Trophoblast cell (in vitro differentiated cells and primary cell): ENCODE results near the gene ZNF502.
"Not testable (repeated sequence)": the region's sequence is repeated elsewhere in the genome, so short reads cannot be mapped to it uniquely, and the experiment has no call there.

Experiments
- DNase-seq, 2 donors: peaks; one replicate each; pipeline ENCODE4 v3.0.0-alpha.2; 2016
- H2AFZ ChIP-seq: 2 replicates; pipeline ENCODE4 v1.6.1; 2013; ENCODE audit warnings: low read length, moderate library complexity, mild to moderate bottlenecking; ENCODE audit not compliant: insufficient read depth, poor library complexity
- H2AK5ac ChIP-seq: 2 replicates; pipeline ENCODE4 v1.6.1; 2013; ENCODE audit warnings: mild to moderate bottlenecking, low read length
- H2BK120ac ChIP-seq: 2 replicates; pipeline ENCODE4 v1.6.1; 2013; ENCODE audit warnings: low read length, mild to moderate bottlenecking, moderate library complexity; ENCODE audit not compliant: insufficient read depth, poor library complexity
- H2BK12ac ChIP-seq: 2 replicates; pipeline ENCODE4 v1.6.1; 2013; ENCODE audit warnings: mild to moderate bottlenecking, low read length, moderate library complexity
- H2BK5ac ChIP-seq: 2 replicates; pipeline ENCODE4 v1.6.1; 2013; ENCODE audit warnings: low read length, low read depth, moderate library complexity, mild to moderate bottlenecking; ENCODE audit not compliant: poor library complexity
- H3K14ac ChIP-seq: 2 replicates; pipeline ENCODE4 v1.6.1; 2013; ENCODE audit warnings: mild to moderate bottlenecking, low read length
- H3K18ac ChIP-seq: 2 replicates; pipeline ENCODE4 v1.6.1; 2013; ENCODE audit warnings: mild to moderate bottlenecking, low read length
- H3K23ac ChIP-seq: 2 replicates; pipeline ENCODE4 v1.6.1; 2013; ENCODE audit warnings: low read length
- H3K27ac ChIP-seq: 2 replicates; pipeline ENCODE4 v1.5.1; 2013; ENCODE audit warnings: low read depth, mild to moderate bottlenecking, inconsistent platforms, low read length, moderate library complexity
- H3K27me3 ChIP-seq: 2 replicates; pipeline ENCODE4 v1.6.1; 2013; ENCODE audit warnings: inconsistent platforms, mild to moderate bottlenecking, low read length, moderate library complexity; ENCODE audit not compliant: insufficient read depth
- H3K36me3 ChIP-seq, 2 experiments: 1 replicate in 1 of 2; 2 replicates in 1 of 2; pipeline ENCODE4 v1.6.1; 2013; ENCODE audit warnings: low read length in 2 of 2, mild to moderate bottlenecking in 2 of 2, moderate library complexity in 1 of 2; ENCODE audit not compliant: insufficient read depth in 2 of 2, control insufficient read depth in 1 of 2
- H3K4ac ChIP-seq: 2 replicates; pipeline ENCODE4 v1.6.1; 2013; ENCODE audit warnings: low read depth, mild to moderate bottlenecking, low read length, moderate library complexity
- H3K4me1 ChIP-seq, 2 experiments: 1 replicate in 1 of 2; 2 replicates in 1 of 2; pipeline ENCODE4 v1.6.1; 2013; ENCODE audit warnings: low read length in 2 of 2, mild to moderate bottlenecking in 2 of 2, moderate library complexity in 1 of 2; ENCODE audit not compliant: insufficient read depth in 2 of 2, control insufficient read depth in 1 of 2
- H3K4me2 ChIP-seq: 2 replicates; pipeline ENCODE4 v1.6.1; 2013; ENCODE audit warnings: inconsistent platforms, mild to moderate bottlenecking, low read length, moderate library complexity
- H3K4me3 ChIP-seq: 2 replicates; pipeline ENCODE4 v1.5.1; 2013; ENCODE audit warnings: mild to moderate bottlenecking, low read depth, low read length, inconsistent platforms
- H3K79me1 ChIP-seq: one replicate; pipeline ENCODE4 v1.6.1; 2013; ENCODE audit warnings: low read length
- H3K79me2 ChIP-seq: 2 replicates; pipeline ENCODE4 v1.6.1; 2013; ENCODE audit warnings: low read length, mild to moderate bottlenecking; ENCODE audit not compliant: control insufficient read depth, insufficient read depth, poor library complexity
- H3K9ac ChIP-seq: 2 replicates; pipeline ENCODE4 v1.6.1; 2013; ENCODE audit warnings: mild to moderate bottlenecking, low read length
- H3K9me3 ChIP-seq: 2 replicates; pipeline ENCODE4 v1.6.1; 2013; ENCODE audit warnings: low read depth, mild to moderate bottlenecking, control low read depth, inconsistent platforms, low read length; ENCODE audit not compliant: insufficient read depth
- H4K12ac ChIP-seq: 2 replicates; pipeline ENCODE4 v1.6.1; 2013; ENCODE audit warnings: low read depth, mild to moderate bottlenecking, low read length, moderate library complexity
- H4K8ac ChIP-seq: 2 replicates; pipeline ENCODE4 v1.6.1; 2013; ENCODE audit warnings: low read depth, mild to moderate bottlenecking, low read length, moderate library complexity
- H4K91ac ChIP-seq: one replicate; pipeline ENCODE4 v1.6.1; 2013; ENCODE audit warnings: low read depth, mild to moderate bottlenecking, low read length, moderate library complexity
- WGBS: extraction: QIAGEN DNeasy Blood & Tissue Kit; methylation state at CpG from one replicate; pipeline ENCODE4 v1.1.7; 2013; ENCODE audit warnings: missing lambda C conversion rate; ENCODE audit not compliant: insufficient read length, insufficient coverage; ENCODE audit errors: extremely low coverage; 5-methylcytosine and 5-hydroxymethylcytosine counted together

Gene ZNF502

DNA sequence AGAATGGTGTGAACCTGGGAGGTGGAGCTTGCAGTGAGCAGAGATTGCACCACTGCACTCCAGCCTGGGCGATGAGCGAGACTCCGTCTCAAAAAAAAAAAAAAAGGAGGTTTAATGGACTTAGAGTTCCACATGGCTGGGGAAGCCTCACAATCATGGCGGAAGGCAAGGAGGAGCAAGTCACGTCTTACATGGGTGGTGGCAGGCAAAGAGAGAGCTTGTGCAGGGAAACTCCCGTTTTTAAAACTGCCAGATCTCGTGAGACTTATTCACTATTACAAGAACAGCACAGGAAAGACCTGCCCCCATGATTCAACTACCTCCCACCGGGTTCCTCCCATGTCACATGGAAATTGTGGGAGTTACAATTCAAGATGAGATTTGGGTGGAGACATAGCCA lies 39.0 kb upstream of the ZNF502 start:
- no CpG with 5 or more reads among the region's 8 CpGs for WGBS

DNA sequence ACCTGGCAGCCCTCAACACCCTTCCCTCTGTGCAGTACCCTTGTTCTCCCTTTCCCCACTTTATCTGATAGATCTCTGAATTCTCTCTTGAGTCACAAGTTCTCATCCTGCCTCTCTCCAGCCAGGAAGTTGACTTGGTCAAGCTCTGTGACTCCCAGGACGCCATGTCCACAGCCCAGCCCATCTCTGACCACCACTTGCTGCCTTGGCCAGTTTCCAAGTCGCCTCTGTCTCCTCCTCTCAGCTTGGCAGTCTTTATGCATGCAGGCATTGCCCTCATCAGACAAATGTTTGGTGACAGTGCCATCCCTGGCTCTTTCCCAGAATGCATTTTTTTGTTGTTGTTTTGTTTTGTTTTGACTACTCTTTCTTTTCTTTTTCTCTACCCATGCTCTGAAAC lies 38.2 kb upstream of the ZNF502 start:
- H3K18ac ChIP-seq, result no peak overlapping the region
- no peak overlapping the region for H4K12ac ChIP-seq
- H3K14ac ChIP-seq, result no peak overlapping the region
- no peaks in the 10 kb centered on the region for H3K79me1 ChIP-seq
- H2AFZ ChIP-seq, result no peak overlapping the region
- H4K8ac ChIP-seq, result no peak overlapping the region
- no peaks in the 10 kb centered on the region for H3K79me2 ChIP-seq
- no peak overlapping the region for H3K4ac ChIP-seq
- H2AK5ac ChIP-seq, result no peak overlapping the region
- no peaks in the 10 kb centered on the region for H3K36me3 ChIP-seq
- WGBS, result no CpG with 5 or more reads among the region's 2 CpGs
- H4K91ac ChIP-seq, result no peak overlapping the region
- no peak overlapping the region for H3K4me2 ChIP-seq
- H3K4me3 ChIP-seq, result no peak overlapping the region
- DNase-seq, result no peak
- no peaks in the 10 kb centered on the region for H3K27me3 ChIP-seq
- H2BK5ac ChIP-seq, result no peak overlapping the region
- no peak overlapping the region for H3K9ac ChIP-seq
- H3K27ac ChIP-seq, result no peak overlapping the region
- no peak overlapping the region for H3K23ac ChIP-seq
- H2BK120ac ChIP-seq, result no peak overlapping the region
- peaks cover 2% of the 10 kb centered on the region in 2 experiments for H3K4me1 ChIP-seq
- no peak overlapping the region for H2BK12ac ChIP-seq
- H3K9me3 ChIP-seq, result peaks cover 21% of the 10 kb centered on the region

More for the DNA sequence above, 39.0 kb upstream of the ZNF502 start:
- not testable (repeated sequence) for H3K23ac ChIP-seq, H4K8ac ChIP-seq, H2AK5ac ChIP-seq, H2BK120ac ChIP-seq, H2AFZ ChIP-seq, H3K79me2 ChIP-seq, H3K4me1 ChIP-seq, H3K79me1 ChIP-seq, H3K14ac ChIP-seq, H3K4me3 ChIP-seq, H4K91ac ChIP-seq, H2BK5ac ChIP-seq, H3K9ac ChIP-seq, H3K27ac ChIP-seq, H3K18ac ChIP-seq, H3K27me3 ChIP-seq, H3K4ac ChIP-seq, H3K4me2 ChIP-seq, H3K36me3 ChIP-seq, DNase-seq, H2BK12ac ChIP-seq, H4K12ac ChIP-seq
- peaks cover 19% of the 10 kb centered on the region for H3K9me3 ChIP-seq

DNA sequence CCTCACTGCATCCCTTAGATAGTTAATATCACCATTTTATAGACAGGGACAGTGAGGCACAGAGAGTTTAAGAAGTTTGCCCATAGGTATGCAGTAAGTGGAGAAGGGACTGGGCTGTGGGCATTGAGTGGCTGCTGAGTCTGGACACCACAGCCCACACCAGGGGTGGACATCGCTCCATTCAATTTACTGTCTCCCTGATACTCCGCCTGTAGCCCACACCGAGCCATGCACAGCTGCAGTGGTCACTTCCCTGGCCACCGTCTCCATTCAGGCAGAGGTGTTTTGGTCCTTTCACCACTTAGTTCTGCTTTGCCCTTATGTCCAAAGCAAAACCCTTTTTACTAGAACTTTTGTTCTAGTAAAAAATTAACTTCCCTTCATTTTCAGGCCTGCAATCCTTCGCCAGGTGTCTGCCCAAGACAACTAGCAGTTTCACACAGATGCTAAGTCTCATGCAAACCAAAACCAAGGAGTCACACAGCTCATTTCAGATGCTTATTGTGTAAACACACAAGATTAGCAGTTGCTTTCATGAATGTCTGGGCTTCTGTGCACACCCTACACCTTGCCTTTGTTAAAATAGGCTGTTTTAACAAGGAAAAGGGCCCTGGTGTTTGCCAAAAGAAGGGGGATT lies 33.9 kb upstream of the ZNF502 start:
- Histone ChIP-seq H3K9me3 (peaks cover 26% of the 10 kb centered on the region), H3K4me3 (no peak overlapping the region), H2AK5ac (no peak overlapping the region), H3K36me3 (no peaks in the 10 kb centered on the region), H2BK120ac (no peak overlapping the region), H3K14ac (no peak overlapping the region), H3K23ac (no peak overlapping the region), H3K79me2 (no peaks in the 10 kb centered on the region), H3K4me2 (no peak overlapping the region), H2AFZ (no peak overlapping the region), H3K27ac (no peak overlapping the region), H3K79me1 (no peaks in the 10 kb centered on the region), H2BK5ac (no peak overlapping the region), H4K8ac (no peak overlapping the region), H4K91ac (no peak overlapping the region), H4K12ac (no peak overlapping the region), H3K18ac (no peak overlapping the region), H3K27me3 (no peaks in the 10 kb centered on the region), H3K9ac (no peak overlapping the region), H3K4me1 (no peaks in the 10 kb centered on the region), H2BK12ac (no peak overlapping the region), H3K4ac (no peak overlapping the region)
- no CpG with 5 or more reads among the region's 5 CpGs for WGBS
- no peak for DNase-seq

DNA sequence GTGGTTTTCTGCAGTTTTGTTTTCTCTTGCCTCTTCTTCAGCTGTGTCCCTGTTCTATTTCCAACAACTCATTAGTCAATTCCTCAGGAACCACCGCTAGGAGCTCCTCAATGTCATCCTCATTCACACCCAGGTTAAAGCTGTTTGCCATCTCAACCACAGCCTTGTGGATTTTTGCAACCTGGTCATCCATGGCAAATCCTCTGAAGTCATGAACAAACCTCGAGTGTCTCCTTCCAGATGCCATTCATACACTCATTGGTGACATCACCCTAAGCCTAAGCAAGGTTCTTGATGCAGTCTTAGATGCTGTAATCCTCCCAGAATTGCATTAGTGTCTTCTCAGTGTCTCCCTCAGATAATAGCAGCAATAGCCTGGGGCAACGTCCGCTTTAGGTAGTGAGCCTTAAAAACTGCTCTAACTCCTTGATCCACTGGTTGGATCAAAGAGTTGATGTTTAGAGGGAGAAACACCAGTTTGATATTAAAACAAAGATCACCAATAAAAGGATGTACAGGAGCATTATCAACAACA lies 31.5 kb upstream of the ZNF502 start:
- no peak overlapping the region for H4K12ac ChIP-seq
- H4K8ac ChIP-seq, result no peak overlapping the region
- peaks cover 0 to 2% of the 10 kb centered on the region in 2 experiments for H3K4me1 ChIP-seq
- H2AFZ ChIP-seq, result no peak overlapping the region
- H3K27ac ChIP-seq, result no peak overlapping the region
- no CpG with 5 or more reads among the region's 4 CpGs for WGBS
- H2AK5ac ChIP-seq, result no peak overlapping the region
- no peak overlapping the region for H3K18ac ChIP-seq
- no peak overlapping the region for H4K91ac ChIP-seq
- no peaks in the 10 kb centered on the region for H3K36me3 ChIP-seq
- DNase-seq, result peak; percentile 62 to 72
- peaks cover 21% of the 10 kb centered on the region for H3K9me3 ChIP-seq
- no peak overlapping the region for H2BK12ac ChIP-seq
- no peak overlapping the region for H3K4me3 ChIP-seq
- no peak overlapping the region for H2BK5ac ChIP-seq
- no peak overlapping the region for H3K4ac ChIP-seq
- peaks cover 2% of the 10 kb centered on the region for H3K79me1 ChIP-seq
- no peaks in the 10 kb centered on the region for H3K27me3 ChIP-seq
- no peak overlapping the region for H3K23ac ChIP-seq
- peaks cover 3% of the 10 kb centered on the region for H3K79me2 ChIP-seq
- H3K9ac ChIP-seq, result no peak overlapping the region
- no peak overlapping the region for H2BK120ac ChIP-seq
- no peak overlapping the region for H3K14ac ChIP-seq
- no peak overlapping the region for H3K4me2 ChIP-seq
